ENCODE results near the gene LCE1B. TPM values are rescaled to one million over a fixed set of nuclear protein-coding genes. Genes with fewer than 3 reads are reported as not detected.

The LCE1B gene
- total RNA-seq, 1 experiment from 2014 or later = not detected

- no peak for TF ChIP-seq FOXP4 (CRISPR knock-in tag; IDR thresholded peaks at IDR 0.05)
- no peak for TF ChIP-seq MYBL2 (CRISPR knock-in tag; IDR thresholded peaks at IDR 0.05)
- no peak for TF ChIP-seq ZNF219 (CRISPR knock-in tag; IDR thresholded peaks at IDR 0.05; ENCODE audit: borderline replicate concordance)
- no peak for TF ChIP-seq PRRX2 (CRISPR knock-in tag; IDR thresholded peaks at IDR 0.05)
- no peak for TF ChIP-seq SP1 (CRISPR knock-in tag; conservative IDR thresholded peaks at IDR 0.05)
- no peak for TF ChIP-seq ZNF232 (CRISPR knock-in tag; IDR thresholded peaks at IDR 0.05)
- no peak for TF ChIP-seq ZNF121 (CRISPR knock-in tag; IDR thresholded peaks at IDR 0.05)
- no peak for TF ChIP-seq ZNF423 (CRISPR knock-in tag; IDR thresholded peaks at IDR 0.05)
- TF ChIP-seq TEAD4 (CRISPR knock-in tag; IDR thresholded peaks at IDR 0.05) = no peak
Observed at GRCh38 chr1:152827173-152827572, 15.4 kb downstream of the LCE1B start, which contains the start of gene LCE1A (continued).

GRCh38 chr1:152836870-152837269, 25.1 kb downstream of the LCE1B start:
- Mint-ChIP-seq H3K36me3 (peaks cover 57% of the 10 kb centered on the region), H3K4me3 (no peak overlapping the region), H3K9me3 (peaks cover 64% of the 10 kb centered on the region), H3K27me3 (ENCODE audit: low read depth) (peaks cover 4% of the 10 kb centered on the region; the same call in 1 of the 2 replicates), H3K27ac (no peak overlapping the region), H3K4me1 (no peaks in the 10 kb centered on the region)
- ATAC-seq (no peak), DNase-seq (ENCODE audit: low spot score) (no peak)
- no peak for TF ChIP-seq MXD4 (CRISPR knock-in tag; IDR thresholded peaks at IDR 0.05; ENCODE audit: borderline replicate concordance)
- TF ChIP-seq ZNF425 (CRISPR knock-in tag; conservative IDR thresholded peaks at IDR 0.05) = no peak
- TF ChIP-seq TEAD1 (CRISPR knock-in tag; IDR thresholded peaks at IDR 0.05) = no peak
- TF ChIP-seq PRRX2 (CRISPR knock-in tag; IDR thresholded peaks at IDR 0.05) = no peak
- no peak for TF ChIP-seq NFYB (CRISPR knock-in tag; conservative IDR thresholded peaks at IDR 0.05; ENCODE audit: low read depth)
- TF ChIP-seq FOXP1 (CRISPR knock-in tag; IDR thresholded peaks at IDR 0.05; ENCODE audit: borderline replicate concordance) = no peak
- TF ChIP-seq SMAD4 (CRISPR knock-in tag; IDR thresholded peaks at IDR 0.05) = no peak
- no peak for TF ChIP-seq PREB (CRISPR knock-in tag; IDR thresholded peaks at IDR 0.05; ENCODE audit: borderline replicate concordance)
- no peak for TF ChIP-seq FOXJ3 (CRISPR knock-in tag; IDR thresholded peaks at IDR 0.05; ENCODE audit: borderline replicate concordance)
- TF ChIP-seq ZNF671 (CRISPR knock-in tag; IDR thresholded peaks at IDR 0.05) = no peak
- no peak for TF ChIP-seq AFF4 (CRISPR knock-in tag; IDR thresholded peaks at IDR 0.05; ENCODE audit: borderline replicate concordance)
- no peak for TF ChIP-seq KAT7 (CRISPR knock-in tag; IDR thresholded peaks at IDR 0.05; ENCODE audit: borderline replicate concordance)
- no peak for TF ChIP-seq JUN (CRISPR knock-in tag; IDR thresholded peaks at IDR 0.05)
- no peak for TF ChIP-seq ZNF317 (CRISPR knock-in tag; IDR thresholded peaks at IDR 0.05; ENCODE audit: borderline replicate concordance, low read depth)
- TF ChIP-seq USF1 (CRISPR knock-in tag; IDR thresholded peaks at IDR 0.05) = no peak
- TF ChIP-seq ZNF219 (CRISPR knock-in tag; IDR thresholded peaks at IDR 0.05; ENCODE audit: borderline replicate concordance) = no peak
- no peak for TF ChIP-seq NR1H2 (CRISPR knock-in tag; IDR thresholded peaks at IDR 0.05)
- ChIA-PET POLR2A (no interaction called here), CTCF (no interaction called here)
